ENCODE measurements around the gene PNPLA7.

DNA sequence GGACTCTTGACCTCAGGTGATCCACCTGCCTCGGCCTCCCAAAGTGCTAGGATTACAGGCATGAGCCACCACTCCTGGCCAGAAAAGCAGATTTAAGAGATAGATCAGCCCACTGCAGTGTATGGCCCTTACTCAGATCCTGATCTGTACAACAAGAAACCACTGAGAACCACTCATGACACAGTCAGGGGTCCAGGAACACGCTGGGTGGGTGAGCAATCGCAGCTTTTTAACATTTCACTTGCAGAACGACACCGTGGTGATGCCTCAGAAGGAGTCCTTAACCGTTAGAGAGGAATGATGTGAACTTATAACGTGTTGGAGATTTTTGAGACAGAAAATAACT lies 45.8 kb downstream of the PNPLA7 start:
- TF ChIP-seq TAF1 (IDR thresholded peaks at IDR 0.05; ENCODE audit: borderline replicate concordance, low read depth, low read length) (no peak), POLR2A (IDR thresholded peaks at IDR 0.05; ENCODE audit: low read depth, low read length) (no peak), POLR2AphosphoS5 (IDR thresholded peaks at IDR 0.05; ENCODE audit: low read depth, low read length) (no peak)

Data from GM12892 (cell line).